Stomach smooth muscle (tissue), 2 donors: Measurements from ENCODE around the gene FAXC.
A peak's percentile ranks its signal among the peaks of the same experiment; 100 is the strongest.
"Not testable (repeated sequence)": the region's sequence is repeated elsewhere in the genome, so short reads cannot be mapped to it uniquely, and the experiment has no call there.

ENCODE experiments used
- H3K27ac ChIP-seq: one replicate; pipeline ENCODE4 v1.7.0; 2013; ENCODE audit warnings: mild to moderate bottlenecking, low read length, inconsistent platforms
- H3K27me3 ChIP-seq, 2 donors: one replicate each; pipeline ENCODE4 v1.7.0; 2013; ENCODE audit warnings: low read length in 2 of 2; ENCODE audit not compliant: insufficient read depth in 2 of 2, control insufficient read depth in 1 of 2
- H3K36me3 ChIP-seq, 2 donors: one replicate each; pipeline ENCODE4 v1.7.0; 2013; ENCODE audit warnings: low read length in 2 of 2; ENCODE audit not compliant: control insufficient read depth in 2 of 2, insufficient read depth in 2 of 2
- H3K4me1 ChIP-seq: one replicate; pipeline ENCODE4 v1.7.0; 2013; ENCODE audit warnings: low read length; ENCODE audit not compliant: control insufficient read depth, insufficient read depth
- H3K4me3 ChIP-seq, 2 donors: one replicate each; pipeline ENCODE4 v1.7.0; 2013; ENCODE audit warnings: low read length in 2 of 2
- H3K9ac ChIP-seq, 2 donors: one replicate each; pipeline ENCODE4 v1.7.0; 2013; ENCODE audit warnings: low read length in 2 of 2, mild to moderate bottlenecking in 1 of 2
- H3K9me3 ChIP-seq, 2 donors: one replicate each; pipeline ENCODE4 v1.7.0; 2013; ENCODE audit warnings: low read length in 2 of 2; ENCODE audit not compliant: control insufficient read depth in 2 of 2
- donor health status: healthy.
- donor health status: Pancreatic carcinoma.

Gene FAXC

GRCh38 chr6:99341862-99342455 lies 7.5 kb downstream of the FAXC start:
- Histone ChIP-seq H3K36me3 (peaks cover 0 to 4% of the 10 kb centered on the region in 2 donors), H3K4me1 (peaks cover 13% of the 10 kb centered on the region), H3K27ac (no peak overlapping the region), H3K4me3 (no peak overlapping the region), H3K9ac (no peak overlapping the region), H3K9me3 (no peaks in the 10 kb centered on the region), H3K27me3 (no peaks in the 10 kb centered on the region)

GRCh38 chr6:99338188-99338587 lies 11.3 kb downstream of the FAXC start:
- Histone ChIP-seq H3K9ac (no peak overlapping the region), H3K4me3 (no peak overlapping the region), H3K27ac (peak overlapping the region; percentile 60), H3K9me3 (no peaks in the 10 kb centered on the region), H3K4me1 (peaks cover 19% of the 10 kb centered on the region), H3K36me3 (peaks cover 0 to 4% of the 10 kb centered on the region in 2 donors), H3K27me3 (no peaks in the 10 kb centered on the region)

- not testable (repeated sequence) for H3K27me3 ChIP-seq
- H3K27ac ChIP-seq: peak overlapping the region; percentile 83
Measured at GRCh38 chr6:99335298-99335697, 14.2 kb downstream of the FAXC start.

GRCh38 chr6:99334526-99335127 lies 14.8 kb downstream of the FAXC start:
- Histone ChIP-seq H3K27ac (peak overlapping the region; percentile 83), H3K9ac (peak overlapping the region; percentile 50 to 52), H3K4me1 (peaks cover 19% of the 10 kb centered on the region)

More at GRCh38 chr6:99335298-99335697, 14.2 kb downstream of the FAXC start:
- H3K4me1 ChIP-seq: peaks cover 19% of the 10 kb centered on the region
- not testable (repeated sequence) for H3K4me3 ChIP-seq, H3K36me3 ChIP-seq, H3K9me3 ChIP-seq
- H3K9ac ChIP-seq: peak overlapping the region in 1 of 2 donors; percentile 50

GRCh38 chr6:99333068-99333467 lies 16.4 kb downstream of the FAXC start:
- Histone ChIP-seq H3K4me1 (peaks cover 8% of the 10 kb centered on the region), H3K9me3 (no peaks in the 10 kb centered on the region), H3K9ac (no peak overlapping the region), H3K36me3 (peaks cover 0 to 6% of the 10 kb centered on the region in 2 donors), H3K27me3 (no peaks in the 10 kb centered on the region), H3K4me3 (no peak overlapping the region), H3K27ac (no peak overlapping the region)

More at GRCh38 chr6:99334526-99335127, 14.8 kb downstream of the FAXC start:
- Histone ChIP-seq H3K9me3 (no peaks in the 10 kb centered on the region), H3K27me3 (no peaks in the 10 kb centered on the region), H3K4me3 (no peak overlapping the region), H3K36me3 (peaks cover 0 to 3% of the 10 kb centered on the region in 2 donors)

GRCh38 chr6:99331531-99331930 lies 17.9 kb downstream of the FAXC start:
- Histone ChIP-seq H3K9me3 (no peaks in the 10 kb centered on the region), H3K4me1 (peaks cover 7% of the 10 kb centered on the region), H3K27me3 (no peaks in the 10 kb centered on the region), H3K36me3 (peaks cover 10 to 11% of the 10 kb centered on the region in 2 donors), H3K9ac (no peak overlapping the region), H3K4me3 (no peak overlapping the region), H3K27ac (no peak overlapping the region)

GRCh38 chr6:99330159-99330558 lies 19.3 kb downstream of the FAXC start:
- H3K9me3 ChIP-seq: no peaks in the 10 kb centered on the region
- peaks cover 7% of the 10 kb centered on the region for H3K4me1 ChIP-seq
- H3K9ac ChIP-seq: no peak overlapping the region
- no peak overlapping the region for H3K4me3 ChIP-seq
- H3K27ac ChIP-seq: no peak overlapping the region
- H3K27me3 ChIP-seq: no peaks in the 10 kb centered on the region
- peaks cover 10 to 13% of the 10 kb centered on the region in 2 donors for H3K36me3 ChIP-seq

GRCh38 chr6:99324996-99325395 lies 24.5 kb downstream of the FAXC start:
- Histone ChIP-seq H3K27me3 (no peaks in the 10 kb centered on the region), H3K9me3 (no peaks in the 10 kb centered on the region), H3K4me1 (peaks cover 3% of the 10 kb centered on the region), H3K9ac (no peak overlapping the region), H3K27ac (no peak overlapping the region), H3K36me3 (peaks cover 25 to 31% of the 10 kb centered on the region in 2 donors), H3K4me3 (no peak overlapping the region)

GRCh38 chr6:99318566-99318965 lies 30.9 kb downstream of the FAXC start:
- H3K4me1 ChIP-seq: no peaks in the 10 kb centered on the region
- H3K9me3 ChIP-seq: no peaks in the 10 kb centered on the region
- H3K9ac ChIP-seq: no peak overlapping the region
- no peak overlapping the region for H3K27ac ChIP-seq
- no peaks in the 10 kb centered on the region for H3K27me3 ChIP-seq
- no peak overlapping the region for H3K4me3 ChIP-seq
- H3K36me3 ChIP-seq: peaks cover 18 to 26% of the 10 kb centered on the region in 2 donors

- H3K36me3 ChIP-seq: peaks cover 8 to 16% of the 10 kb centered on the region in 2 donors
- no peak overlapping the region for H3K4me3 ChIP-seq
- no peaks in the 10 kb centered on the region for H3K27me3 ChIP-seq
- no peaks in the 10 kb centered on the region for H3K9me3 ChIP-seq
- no peak overlapping the region for H3K9ac ChIP-seq
- no peak overlapping the region for H3K27ac ChIP-seq
- H3K4me1 ChIP-seq: no peaks in the 10 kb centered on the region
Measured at GRCh38 chr6:99312354-99312753, 37.1 kb downstream of the FAXC start.

GRCh38 chr6:99310553-99310952 lies 38.9 kb downstream of the FAXC start:
- H3K4me3 ChIP-seq: no peak overlapping the region

More at GRCh38 chr6:99310553-99310952, 38.9 kb downstream of the FAXC start:
- no peak overlapping the region for H3K27ac ChIP-seq
- H3K9me3 ChIP-seq: no peaks in the 10 kb centered on the region
- H3K9ac ChIP-seq: no peak overlapping the region
- H3K4me1 ChIP-seq: no peaks in the 10 kb centered on the region
- no peaks in the 10 kb centered on the region for H3K27me3 ChIP-seq
- peaks cover 12% of the 10 kb centered on the region in 2 donors for H3K36me3 ChIP-seq
